SK-N-SH (cell line): ENCODE results near the gene TIMM22. TPM values are rescaled to one million over a fixed set of nuclear protein-coding genes. Genes with fewer than 3 reads are reported as not detected.

Experiments used
- CTCF ChIA-PET: fragments of 300-600, 350-600 bp; formaldehyde crosslinking; extraction: SDS; loops from one replicate; lab custom pipeline; 2021; lab: Yijun Ruan, JAX
- POLR2A ChIA-PET: fragments of 350-600 bp; sonication (Branson Sonifier 250); formaldehyde crosslinking; extraction: SDS; loops from one replicate; lab custom pipeline; 2020; ENCODE audit warnings: antibody characterized with exemption, inconsistent platforms; lab: Yijun Ruan, JAX
- DNase-seq: peaks from one replicate; pipeline ENCODE4 v3.0.0; 2012
- H2AFZ ChIP-seq: fragments of 200-600 bp; sonication (generic); 2 replicates; pipeline ENCODE4 v1.8.1; 2016; ENCODE audit warnings: antibody characterized with exemption, mild to moderate bottlenecking, low read depth
- H3F3A ChIP-seq: fragments of 200-600 bp; sonication (generic); replicated peaks from 2 replicates; pipeline ENCODE3; 2016; ENCODE audit warnings: antibody characterized with exemption, mild to moderate bottlenecking; ENCODE audit not compliant: insufficient read depth
- H3K27ac ChIP-seq, 2 experiments: fragments of 200-500 bp in 1 of 2; fragments of 200-600 bp in 1 of 2; sonication (Bioruptor generic) in 1 of 2; sonication (generic), shearing (Covaris generic) in 1 of 2; 2 replicates each; pipeline versions ENCODE4 v1.5.1 to v1.6.1; 2014 to 2016; ENCODE audit warnings: low read depth in 2 of 2, inconsistent platforms in 1 of 2, low read length in 1 of 2, mild to moderate bottlenecking in 1 of 2, mixed read lengths in 1 of 2
- H3K27me3 ChIP-seq: fragments of 200-600 bp; sonication (generic), shearing (Covaris generic); 2 replicates; pipeline ENCODE4 v1.6.1; 2016; ENCODE audit warnings: mixed run types; ENCODE audit not compliant: insufficient read depth
- H3K36me3 ChIP-seq, 2 experiments: fragments of 200-500 bp in 1 of 2; fragments of 200-600 bp in 1 of 2; sonication (Bioruptor generic) in 1 of 2; sonication (generic) in 1 of 2; replicated peaks in 1 of 2; 2 replicates each; pipeline versions ENCODE3 to v1.5.1; 2014 to 2016; ENCODE audit warnings: low read length in 1 of 2, mild to moderate bottlenecking in 1 of 2; ENCODE audit not compliant: insufficient read depth in 2 of 2, control insufficient read depth in 1 of 2
- H3K4me1 ChIP-seq, 2 experiments: fragments of 200-500 bp in 1 of 2; fragments of 200-600 bp in 1 of 2; sonication (Bioruptor generic) in 1 of 2; sonication (generic), shearing (Covaris generic) in 1 of 2; 2 replicates each; pipeline versions ENCODE4 v1.5.1 to v1.6.1; 2014 to 2016; ENCODE audit warnings: low read depth in 1 of 2, low read length in 1 of 2, mixed run types in 1 of 2; ENCODE audit not compliant: insufficient read depth in 2 of 2, control insufficient read depth in 1 of 2
- H3K4me2 ChIP-seq: fragments of 200-600 bp; sonication (generic), shearing (Covaris generic); 2 replicates; pipeline ENCODE4 v1.6.1; 2017; ENCODE audit warnings: mixed run types
- H3K4me3 ChIP-seq, 2 experiments: fragments of 200-500 bp in 1 of 2; fragments of 200-600 bp in 1 of 2; sonication (Bioruptor generic) in 1 of 2; sonication (generic), shearing (Covaris generic) in 1 of 2; 2 replicates each; pipeline versions ENCODE4 v1.5.1 to v1.8.1; 2014 to 2016; ENCODE audit warnings: low read depth in 2 of 2, inconsistent platforms in 1 of 2, low read length in 1 of 2, mild to moderate bottlenecking in 1 of 2, mixed read lengths in 1 of 2, moderate library complexity in 1 of 2
- H3K79me2 ChIP-seq: fragments of 200-600 bp; sonication (generic); 2 replicates; pipeline ENCODE4 v1.8.1; 2017; ENCODE audit warnings: mild to moderate bottlenecking; ENCODE audit not compliant: insufficient read depth
- H3K9ac ChIP-seq: fragments of 200-600 bp; sonication (generic); 2 replicates; pipeline ENCODE4 v1.6.1; 2017; ENCODE audit warnings: mixed run types
- H3K9me2 ChIP-seq: fragments of 200-600 bp; sonication (generic); 2 replicates; pipeline ENCODE4 v1.6.1; 2017; ENCODE audit warnings: mixed run types
- H3K9me3 ChIP-seq: fragments of 200-600 bp; sonication (generic); 2 replicates; pipeline ENCODE4 v1.6.1; 2017; ENCODE audit warnings: mixed run types, mild to moderate bottlenecking, moderate library complexity
- H4K20me1 ChIP-seq: fragments of 200-600 bp; sonication (generic); 2 replicates; pipeline ENCODE4 v1.6.1; 2017; ENCODE audit warnings: mild to moderate bottlenecking, mixed run types; ENCODE audit not compliant: insufficient read depth
- CHD2 ChIP-seq: fragments of 150-350 bp; IDR thresholded peaks from 2 replicates; pipeline ENCODE4 v1.6.1; 2018; ENCODE audit warnings: low read length; ENCODE audit not compliant: partially characterized antibody
- ELF1 ChIP-seq: IDR thresholded peaks from 2 replicates; pipeline ENCODE4 v1.4.0; 2012
- EP300 ChIP-seq, 2 experiments: IDR thresholded peaks; 2 replicates each; pipeline versions ENCODE4 v1.4.0 to v1.6.1; 2012; ENCODE audit warnings: borderline replicate concordance in 1 of 2, low read depth in 1 of 2, low read length in 1 of 2
- EZH2phosphoT487 ChIP-seq: fragments of 200-600 bp; sonication (generic); IDR thresholded peaks from 2 replicates; pipeline ENCODE4 v1.6.1; 2017; ENCODE audit warnings: low read depth, mixed run types, mild to moderate bottlenecking, antibody characterized with exemption, moderate library complexity, borderline replicate concordance
- GABPA ChIP-seq: IDR thresholded peaks from 2 replicates; pipeline ENCODE4 v1.4.0; 2012; ENCODE audit warnings: low read depth, mild to moderate bottlenecking
- GATA2 ChIP-seq: sonication (generic); formaldehyde crosslinking; IDR thresholded peaks from 2 replicates; pipeline ENCODE4 v1.5.0; 2020; ENCODE audit warnings: mild to moderate bottlenecking, missing genetic modification reagents
- MXI1 ChIP-seq: IDR thresholded peaks from 2 replicates; pipeline ENCODE4 v1.6.1; 2012; ENCODE audit warnings: mild to moderate bottlenecking, low read depth, low read length, improper control_type of control experiment
- NRF1 ChIP-seq: IDR thresholded peaks from 2 replicates; pipeline ENCODE4 v1.6.1; 2012; ENCODE audit warnings: low read depth, mild to moderate bottlenecking, low read length
- RCOR1 ChIP-seq: fragments of 150-350 bp; IDR thresholded peaks from 2 replicates; pipeline ENCODE4 v1.6.1; 2017; ENCODE audit warnings: antibody characterized with exemption, low read length
- RFX5 ChIP-seq: IDR thresholded peaks from 2 replicates; pipeline ENCODE4 v1.6.1; 2012; ENCODE audit warnings: mild to moderate bottlenecking, improper control_type of control experiment, low read length
- SIN3A ChIP-seq: IDR thresholded peaks from 2 replicates; pipeline ENCODE4 v1.6.1; 2012; ENCODE audit warnings: low read depth, mild to moderate bottlenecking, low read length, moderate library complexity, borderline replicate concordance
- SMC3 ChIP-seq: IDR thresholded peaks from 2 replicates; pipeline ENCODE4 v1.6.1; 2012; ENCODE audit warnings: low read depth, low read length, improper control_type of control experiment
- TAF1 ChIP-seq: IDR thresholded peaks from 2 replicates; pipeline ENCODE4 v1.6.1; 2012; ENCODE audit warnings: low read depth, mild to moderate bottlenecking, low read length, moderate library complexity, borderline replicate concordance
- TCF12 ChIP-seq: IDR thresholded peaks from 2 replicates; pipeline ENCODE4 v1.4.0; 2012
- TEAD4 ChIP-seq: IDR thresholded peaks from 2 replicates; pipeline ENCODE4 v1.4.0; 2012; ENCODE audit warnings: mild to moderate bottlenecking, borderline replicate concordance; ENCODE audit not compliant: insufficient read depth
- YY1 ChIP-seq: IDR thresholded peaks from 2 replicates; pipeline ENCODE4 v1.4.0; 2012; ENCODE audit warnings: low read depth, mild to moderate bottlenecking
- whole genome bisulfite sequencing: methylation state at CpG from one replicate; pipeline ENCODE4 v1.1.6; 2017; ENCODE audit warnings: low lambda C conversion rate; 5-methylcytosine and 5-hydroxymethylcytosine counted together
- polyA plus RNA-seq, 3 experiments: library from polyadenylated mRNA; depleted of rRNA; stranded (reverse); fragments of >200 nt; gene quantifications; 2 replicates each; pipeline ENCODE4 v1.2.3, GENCODE V29; 2012
- TF ChIP-seq, protein P1 (sequence below): fragments of 150-350 bp; IDR thresholded peaks from 2 replicates; pipeline ENCODE4 v1.6.1; 2017; ENCODE audit warnings: antibody characterized with exemption, low read length, low read depth, borderline replicate concordance
- TF ChIP-seq, protein P2 (sequence below): IDR thresholded peaks from 2 replicates; pipeline ENCODE4 v1.4.0; 2012; ENCODE audit warnings: low read depth
- TF ChIP-seq, protein P3 (sequence below): fragments of 150-350 bp; IDR thresholded peaks from 2 replicates; pipeline ENCODE4 v1.6.1; 2016; ENCODE audit warnings: mild to moderate bottlenecking, low read depth, low read length
- TF ChIP-seq, protein P4 (sequence below): IDR thresholded peaks from 2 replicates; pipeline ENCODE4 v1.4.0; 2012; ENCODE audit warnings: low read depth, borderline replicate concordance
- TF ChIP-seq, protein P5 (sequence below): IDR thresholded peaks from 2 replicates; pipeline ENCODE4; 2012

TIMM22 gene
- polyA plus RNA-seq, 1 of the 3 experiments (the other 2 are of a cell fraction), result 9.9 TPM

DNA sequence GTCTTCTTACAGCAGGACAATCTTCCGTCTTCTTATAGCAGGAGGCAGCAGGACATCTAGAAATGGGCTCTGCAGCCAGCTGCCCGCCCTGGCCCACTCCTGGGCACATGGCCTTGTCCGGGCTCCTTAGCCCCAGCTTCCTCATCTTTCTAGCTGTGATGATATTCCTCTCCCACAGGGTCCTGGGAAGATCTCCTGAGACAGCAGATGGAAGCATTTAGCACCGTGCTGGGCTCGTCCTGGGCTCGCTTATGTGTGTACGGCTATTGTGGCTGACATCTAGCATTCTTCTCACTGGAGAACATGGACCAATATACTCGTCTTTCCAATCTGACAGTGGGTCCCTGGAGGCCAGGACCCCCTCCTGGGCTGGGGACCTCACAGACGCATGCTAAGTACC, 48.5 kb downstream of the TIMM22 start:
- ChIA-PET POLR2A (no interaction called here), CTCF (interaction anchor here (7.2 kb wide), 1 partner anchor 11 kb away, joined by 54 read pairs; no protein-coding TSS in a partner anchor)
- H4K20me1 ChIP-seq, result peaks cover 12% of the 10 kb centered on the region; the same call in 1 of the 2 replicates
- H3K36me3 ChIP-seq, result peaks cover 5 to 23% of the 10 kb centered on the region in 2 experiments
- H3K9me3 ChIP-seq, result no peaks in the 10 kb centered on the region
- H2AFZ ChIP-seq, result no peak overlapping the region
- no peak overlapping the region for H3K4me3 ChIP-seq
- no peak overlapping the region for H3K9ac ChIP-seq
- TF ChIP-seq, protein P1, sequence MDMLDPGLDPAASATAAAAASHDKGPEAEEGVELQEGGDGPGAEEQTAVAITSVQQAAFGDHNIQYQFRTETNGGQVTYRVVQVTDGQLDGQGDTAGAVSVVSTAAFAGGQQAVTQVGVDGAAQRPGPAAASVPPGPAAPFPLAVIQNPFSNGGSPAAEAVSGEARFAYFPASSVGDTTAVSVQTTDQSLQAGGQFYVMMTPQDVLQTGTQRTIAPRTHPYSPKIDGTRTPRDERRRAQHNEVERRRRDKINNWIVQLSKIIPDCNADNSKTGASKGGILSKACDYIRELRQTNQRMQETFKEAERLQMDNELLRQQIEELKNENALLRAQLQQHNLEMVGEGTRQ, result no peak
- no peak for TF ChIP-seq ELF1
- no peak for TF ChIP-seq TAF1
- no peak for TF ChIP-seq TEAD4
- TF ChIP-seq, protein P2, sequence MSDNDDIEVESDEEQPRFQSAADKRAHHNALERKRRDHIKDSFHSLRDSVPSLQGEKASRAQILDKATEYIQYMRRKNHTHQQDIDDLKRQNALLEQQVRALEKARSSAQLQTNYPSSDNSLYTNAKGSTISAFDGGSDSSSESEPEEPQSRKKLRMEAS, result no peak
- TF ChIP-seq SMC3, result no peak
- no peak for TF ChIP-seq YY1
- TF ChIP-seq EZH2phosphoT487, result no peak
- TF ChIP-seq GATA2 (CRISPR knock-in tag), result no peak
- TF ChIP-seq CHD2, result no peak
- TF ChIP-seq, protein P3, sequence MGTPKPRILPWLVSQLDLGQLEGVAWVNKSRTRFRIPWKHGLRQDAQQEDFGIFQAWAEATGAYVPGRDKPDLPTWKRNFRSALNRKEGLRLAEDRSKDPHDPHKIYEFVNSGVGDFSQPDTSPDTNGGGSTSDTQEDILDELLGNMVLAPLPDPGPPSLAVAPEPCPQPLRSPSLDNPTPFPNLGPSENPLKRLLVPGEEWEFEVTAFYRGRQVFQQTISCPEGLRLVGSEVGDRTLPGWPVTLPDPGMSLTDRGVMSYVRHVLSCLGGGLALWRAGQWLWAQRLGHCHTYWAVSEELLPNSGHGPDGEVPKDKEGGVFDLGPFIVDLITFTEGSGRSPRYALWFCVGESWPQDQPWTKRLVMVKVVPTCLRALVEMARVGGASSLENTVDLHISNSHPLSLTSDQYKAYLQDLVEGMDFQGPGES, result no peak
- TF ChIP-seq RFX5, result no peak
- no peak overlapping the region for H3K27ac ChIP-seq
- WGBS, result 98% methylated on average over 9 of the region's 9 CpGs
- H3K9me2 ChIP-seq, result no peaks in the 10 kb centered on the region
- H3K4me2 ChIP-seq, result no peak overlapping the region
- peaks cover 5% of the 10 kb centered on the region for H3F3A ChIP-seq
- peaks cover 12% of the 10 kb centered on the region; the same call in 1 of the 2 replicates for H3K79me2 ChIP-seq
- no peak for DNase-seq
- no peaks in the 10 kb centered on the region for H3K27me3 ChIP-seq
- H3K4me1 ChIP-seq, result peaks cover 0 to 1% of the 10 kb centered on the region in 2 experiments; a peak in 1 of 4 replicates

DNA sequence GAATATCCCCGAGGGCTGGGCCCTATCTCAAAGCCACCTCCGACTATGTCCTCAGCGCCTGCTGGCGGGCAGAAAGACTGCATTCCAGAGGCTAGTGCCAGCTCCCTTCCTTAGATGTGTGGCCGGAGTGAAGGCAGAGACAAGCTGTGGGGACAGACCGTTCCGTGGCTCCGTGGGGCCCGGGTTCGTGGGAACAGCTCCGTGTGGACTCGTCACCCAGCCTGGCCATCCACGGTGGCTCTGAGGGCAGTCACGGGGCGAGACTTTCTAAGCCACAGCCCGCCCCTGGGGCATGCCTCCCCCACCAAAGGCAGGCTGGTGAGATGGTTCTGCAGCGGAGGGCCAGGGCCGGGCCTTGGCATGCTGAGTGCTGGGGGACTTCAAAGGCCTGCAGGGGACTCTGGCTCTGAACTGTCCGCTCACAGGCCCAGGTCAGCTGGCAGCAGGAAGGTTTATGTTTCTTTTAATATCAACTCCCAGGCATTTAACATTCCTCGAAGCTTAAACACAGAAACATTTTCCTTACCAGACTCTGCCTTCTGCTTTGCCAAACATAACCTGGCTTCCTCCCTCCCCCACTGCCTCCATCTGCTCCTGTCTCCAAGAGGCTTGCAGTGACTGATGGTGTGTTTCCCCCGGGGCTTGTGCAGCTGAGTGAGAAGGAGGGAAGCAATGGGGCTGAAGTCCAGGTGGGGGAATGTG, 50.4 kb downstream of the TIMM22 start:
- Histone ChIP-seq H3K27me3 (no peaks in the 10 kb centered on the region), H3K4me1 (no peaks in the 10 kb centered on the region; a peak in 1 of 4 replicates), H3K4me2 (no peak overlapping the region), H3K9me3 (no peaks in the 10 kb centered on the region), H3K9ac (no peak overlapping the region), H3K79me2 (peaks cover 9% of the 10 kb centered on the region; the same call in 1 of the 2 replicates), H2AFZ (no peak overlapping the region), H3K4me3 (no peak overlapping the region), H3K27ac (no peak overlapping the region), H3K9me2 (no peaks in the 10 kb centered on the region), H3F3A (peaks cover 4% of the 10 kb centered on the region), H4K20me1 (peaks cover 4% of the 10 kb centered on the region; the same call in 1 of the 2 replicates), H3K36me3 (peaks cover 5 to 19% of the 10 kb centered on the region in 2 experiments)
- ChIA-PET POLR2A (no interaction called here), CTCF (interaction anchor here (1.0 to 2.7 kb wide), 3 partner anchors 9 to 50 kb away, joined by 3 to 11 read pairs (median 4); partner anchors contain the start of gene TIMM22)
- WGBS, result 78% methylated on average over 8 of the region's 21 CpGs
- no peak for DNase-seq
- no peak for TF ChIP-seq MXI1
- TF ChIP-seq EP300 (IDR thresholded peaks at IDR 0.05; ENCODE audit: borderline replicate concordance in 1 of 2, low read depth in 1 of 2, low read length in 1 of 2), result no peak
- TF ChIP-seq, protein P4, sequence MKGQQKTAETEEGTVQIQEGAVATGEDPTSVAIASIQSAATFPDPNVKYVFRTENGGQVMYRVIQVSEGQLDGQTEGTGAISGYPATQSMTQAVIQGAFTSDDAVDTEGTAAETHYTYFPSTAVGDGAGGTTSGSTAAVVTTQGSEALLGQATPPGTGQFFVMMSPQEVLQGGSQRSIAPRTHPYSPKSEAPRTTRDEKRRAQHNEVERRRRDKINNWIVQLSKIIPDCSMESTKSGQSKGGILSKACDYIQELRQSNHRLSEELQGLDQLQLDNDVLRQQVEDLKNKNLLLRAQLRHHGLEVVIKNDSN, result no peak
- TF ChIP-seq TCF12, result no peak
- no peak for TF ChIP-seq YY1
- no peak for TF ChIP-seq RFX5
- TF ChIP-seq, protein P3, result no peak
- no peak for TF ChIP-seq GATA2 (CRISPR knock-in tag)
- TF ChIP-seq, protein P5, sequence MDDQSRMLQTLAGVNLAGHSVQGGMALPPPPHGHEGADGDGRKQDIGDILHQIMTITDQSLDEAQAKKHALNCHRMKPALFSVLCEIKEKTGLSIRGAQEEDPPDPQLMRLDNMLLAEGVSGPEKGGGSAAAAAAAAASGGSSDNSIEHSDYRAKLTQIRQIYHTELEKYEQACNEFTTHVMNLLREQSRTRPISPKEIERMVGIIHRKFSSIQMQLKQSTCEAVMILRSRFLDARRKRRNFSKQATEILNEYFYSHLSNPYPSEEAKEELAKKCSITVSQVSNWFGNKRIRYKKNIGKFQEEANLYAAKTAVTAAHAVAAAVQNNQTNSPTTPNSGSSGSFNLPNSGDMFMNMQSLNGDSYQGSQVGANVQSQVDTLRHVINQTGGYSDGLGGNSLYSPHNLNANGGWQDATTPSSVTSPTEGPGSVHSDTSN, result no peak
- TF ChIP-seq NRF1, result no peak
- no peak for TF ChIP-seq GABPA
- no peak for TF ChIP-seq EZH2phosphoT487
- no peak for TF ChIP-seq SIN3A
- no peak for TF ChIP-seq RCOR1
- TF ChIP-seq TEAD4, result no peak
